HG02759 (cell line): Measurements from ENCODE around the gene ITPR1.

Experiments
- ATAC-seq: cut with Tn5 transposase; IDR thresholded peaks from one replicate; pipeline ENCODE4 v1.9.1; 2021; ENCODE audit warnings: mild to moderate bottlenecking, moderate library complexity; ENCODE audit not compliant: unreplicated experiment

Gene ITPR1

DNA sequence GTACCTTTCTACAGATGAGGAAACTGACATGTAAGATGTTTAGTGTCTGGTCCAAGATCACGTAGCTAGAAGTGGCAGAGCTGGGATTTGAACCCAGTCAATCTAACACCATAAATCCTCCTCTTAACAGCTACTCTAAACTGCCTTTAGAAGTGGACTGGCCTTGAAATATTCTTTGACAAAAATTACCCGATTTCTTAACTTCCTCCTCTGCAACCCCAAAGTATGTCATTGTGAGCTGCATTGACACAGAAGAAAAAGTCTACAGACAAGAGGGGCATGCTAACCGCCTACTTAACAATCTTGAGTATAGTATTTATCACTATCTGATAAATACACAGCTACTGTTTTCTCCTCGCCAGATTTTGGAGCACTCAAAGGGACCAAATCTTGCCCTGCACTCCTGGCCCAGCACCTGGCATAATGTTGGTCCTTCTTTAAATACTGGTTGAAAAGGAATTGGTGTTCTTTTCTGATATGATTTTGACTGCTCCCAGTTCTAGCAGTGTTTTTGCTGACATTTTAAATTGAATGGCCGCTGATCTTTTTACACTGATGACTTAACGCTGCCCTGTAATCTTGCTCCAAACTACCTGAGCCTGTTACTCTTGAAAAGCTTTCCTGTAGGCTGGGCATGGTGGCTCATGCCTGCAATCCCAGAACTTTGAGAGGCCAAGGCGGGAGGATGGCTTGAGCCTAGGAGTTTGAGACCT is 36.9 kb downstream of the ITPR1 start:
- ATAC-seq, result no peak

- no peak for ATAC-seq
Observed at GRCh38 chr3:4531478-4532025, 38.4 kb downstream of the ITPR1 start.

- no peak for ATAC-seq
Observed at GRCh38 chr3:4532535-4533112, 39.5 kb downstream of the ITPR1 start.

DNA sequence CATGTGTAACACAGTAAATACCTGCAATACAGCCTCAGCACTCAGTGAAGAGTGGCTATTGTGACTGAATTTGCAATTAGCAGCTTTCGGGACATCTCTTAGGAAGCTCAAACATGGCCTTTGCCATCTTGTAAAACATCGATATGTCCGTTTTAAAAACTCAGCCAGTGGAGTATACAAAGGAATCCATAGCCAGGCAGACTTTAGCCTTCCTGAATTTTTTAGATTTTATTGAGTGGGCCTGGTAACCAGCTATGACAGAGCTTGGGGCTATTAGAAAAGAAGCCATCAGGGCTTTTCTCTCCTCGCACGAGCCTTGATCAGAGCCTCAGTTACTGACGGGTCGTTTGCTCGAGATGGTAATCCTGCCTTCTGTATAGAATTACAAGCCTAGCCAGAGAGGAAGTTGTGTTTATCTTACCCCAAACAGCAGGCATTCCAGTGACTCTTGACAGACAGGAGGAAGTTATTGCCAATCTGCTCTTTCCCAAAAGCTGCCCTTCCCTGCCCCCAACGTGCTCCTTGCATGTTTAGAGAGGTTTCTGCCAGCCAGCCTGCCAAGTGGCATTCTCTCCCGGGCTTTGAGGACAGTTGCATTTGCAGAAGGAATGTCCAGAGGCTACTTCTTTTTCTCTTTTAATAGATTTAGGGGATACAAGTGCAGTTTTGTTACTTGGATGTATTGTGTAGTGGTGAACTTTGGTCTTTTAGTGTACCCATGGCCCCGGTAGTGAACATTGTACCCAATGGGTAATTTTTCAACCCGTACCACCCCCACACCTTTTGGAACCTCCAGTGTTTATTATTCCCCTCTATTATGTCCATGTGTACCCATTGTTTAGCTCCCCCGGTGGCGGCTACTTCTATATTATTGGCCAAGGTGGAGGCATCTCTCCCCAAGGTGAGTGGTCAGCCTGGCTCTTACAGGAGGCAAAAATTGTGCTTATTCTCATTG is 40.6 kb downstream of the ITPR1 start:
- no peak for ATAC-seq

DNA sequence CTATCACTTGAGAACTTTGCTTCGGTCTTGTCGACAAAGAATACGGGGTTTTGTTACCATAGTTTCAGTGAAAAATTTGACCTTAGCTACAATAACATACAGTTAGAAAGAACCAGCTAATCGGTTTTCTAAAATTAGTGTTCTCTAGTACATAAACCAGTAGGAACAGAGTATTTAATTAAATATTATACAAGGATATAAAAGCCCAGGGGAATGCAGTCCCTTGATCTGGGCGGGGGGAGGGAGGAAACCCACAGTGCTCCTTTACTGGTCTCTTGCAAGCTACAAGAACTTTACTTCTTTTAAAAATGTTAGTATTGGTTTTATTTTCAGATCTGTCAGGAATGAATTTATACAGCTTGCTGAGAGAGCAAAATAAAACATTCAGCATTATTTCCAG is 41.8 kb downstream of the ITPR1 start:
- ATAC-seq, result no peak

DNA sequence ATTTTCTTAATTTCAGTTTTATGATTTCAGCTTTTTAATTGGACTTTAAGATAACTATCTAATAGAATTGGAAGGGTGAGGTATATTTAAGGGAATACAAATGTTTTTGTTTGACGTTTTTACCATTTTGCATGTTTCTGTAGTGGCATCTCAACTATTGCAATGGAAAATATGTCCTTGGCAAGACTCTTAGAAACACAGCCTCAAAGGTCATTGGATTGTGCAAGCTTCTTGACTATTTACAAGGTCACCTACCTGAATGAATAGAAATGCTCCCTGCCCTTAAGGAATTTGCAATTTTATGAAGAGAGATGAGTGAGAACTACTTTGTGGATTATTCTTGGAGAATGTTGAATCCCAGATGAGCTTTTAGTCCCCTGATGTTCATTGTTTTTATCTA is 43.1 kb downstream of the ITPR1 start:
- ATAC-seq, result no peak

- no peak for ATAC-seq
Observed at GRCh38 chr3:4540267-4540666, 47.1 kb downstream of the ITPR1 start.

- ATAC-seq, result no peak
Observed at GRCh38 chr3:4543110-4543509, 50.0 kb downstream of the ITPR1 start.

DNA sequence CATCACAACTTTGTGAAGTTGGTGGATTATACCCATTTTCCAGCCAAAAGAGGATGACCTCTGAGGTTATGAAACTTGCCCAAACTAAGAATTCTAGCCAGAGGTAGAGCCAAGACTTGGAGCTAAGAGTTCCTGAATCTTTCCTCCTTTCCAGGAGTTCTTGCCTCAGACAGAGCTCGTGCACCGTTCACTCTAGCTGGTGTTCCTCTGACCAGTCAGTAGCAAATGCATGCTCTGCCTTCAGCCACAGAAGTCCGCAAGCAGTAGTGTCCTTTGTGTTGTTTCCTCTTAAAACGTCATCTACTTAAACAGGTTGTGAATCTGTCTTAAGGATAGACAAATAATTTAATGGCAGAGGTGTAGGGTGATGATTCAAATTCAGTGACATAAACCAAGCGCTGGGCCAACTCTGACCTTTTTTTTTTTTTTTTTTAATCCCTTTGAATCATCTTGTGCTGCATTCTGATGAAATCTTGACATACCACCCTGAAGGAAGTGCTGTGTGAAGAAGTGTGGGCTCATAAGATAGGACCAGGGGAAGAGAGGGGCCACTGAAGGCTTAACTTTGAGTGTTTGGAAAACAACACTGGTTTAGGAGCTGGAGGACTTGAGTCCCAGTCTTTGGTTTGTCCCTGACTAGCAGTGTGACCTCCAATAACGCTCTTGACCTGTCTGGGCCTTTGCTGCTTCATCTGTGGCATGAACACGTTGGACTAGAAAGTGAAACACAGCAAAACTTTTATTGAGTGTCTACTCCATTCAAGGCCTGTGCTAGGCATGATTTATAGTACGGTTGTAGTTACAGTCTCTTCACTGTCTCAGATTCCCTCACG is 53.4 kb downstream of the ITPR1 start:
- ATAC-seq, result no peak

DNA sequence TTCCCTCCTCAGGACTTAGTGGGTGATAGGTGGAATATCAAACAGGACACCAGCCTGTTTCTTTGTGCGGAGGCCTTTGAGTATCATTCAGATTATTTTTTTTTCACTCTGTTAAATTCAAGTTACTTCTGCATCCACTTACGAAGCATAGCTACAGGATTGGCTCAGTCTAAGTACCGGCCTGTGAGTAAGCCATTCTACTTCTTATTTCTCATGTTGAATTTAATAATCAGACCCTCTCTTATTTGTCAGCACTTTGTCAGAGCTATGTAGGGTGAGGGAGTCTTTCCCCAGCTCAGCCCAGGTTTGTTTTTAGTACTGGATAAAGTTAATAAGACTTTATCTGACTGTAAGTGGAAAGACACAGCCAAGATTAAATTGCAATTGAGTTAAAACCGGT is 54.7 kb downstream of the ITPR1 start:
- ATAC-seq, result no peak

GRCh38 chr3:4548356-4548755 is 55.2 kb downstream of the ITPR1 start:
- ATAC-seq, result no peak

GRCh38 chr3:4548780-4549179 is 55.6 kb downstream of the ITPR1 start:
- no peak for ATAC-seq

- ATAC-seq, result no peak
Observed at GRCh38 chr3:4549896-4550295, 56.7 kb downstream of the ITPR1 start.

DNA sequence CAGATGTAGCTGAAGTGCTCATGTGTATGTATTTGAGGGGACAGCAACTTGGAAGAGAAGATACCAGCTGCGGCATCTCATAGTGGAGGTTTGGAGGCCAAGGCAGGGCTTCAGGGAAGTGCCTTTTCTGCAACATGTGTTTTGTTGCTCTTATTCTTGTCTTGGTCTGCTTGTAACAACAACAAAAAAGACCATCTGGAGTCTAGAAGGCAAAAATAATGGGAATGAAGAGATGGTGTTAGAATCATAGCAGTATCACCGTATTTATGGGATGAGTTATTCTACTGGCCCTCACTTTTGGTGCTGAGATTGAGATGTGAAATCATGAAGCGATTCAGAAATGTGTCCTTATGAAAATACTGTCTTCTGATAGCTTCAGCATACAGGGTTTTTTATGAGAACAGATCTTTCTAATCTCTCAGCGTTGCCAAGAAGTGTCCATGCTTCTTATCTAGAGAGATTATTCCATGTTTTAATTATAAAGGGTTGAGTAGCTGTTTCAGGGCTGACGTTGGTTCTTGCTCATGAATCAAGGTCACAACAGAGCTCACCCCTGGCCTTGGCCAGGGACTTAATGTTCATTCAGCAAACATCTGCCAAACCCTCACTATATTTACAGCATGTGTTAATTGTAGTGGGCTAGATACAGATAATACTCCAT is 58.0 kb downstream of the ITPR1 start:
- ATAC-seq, result no peak

DNA sequence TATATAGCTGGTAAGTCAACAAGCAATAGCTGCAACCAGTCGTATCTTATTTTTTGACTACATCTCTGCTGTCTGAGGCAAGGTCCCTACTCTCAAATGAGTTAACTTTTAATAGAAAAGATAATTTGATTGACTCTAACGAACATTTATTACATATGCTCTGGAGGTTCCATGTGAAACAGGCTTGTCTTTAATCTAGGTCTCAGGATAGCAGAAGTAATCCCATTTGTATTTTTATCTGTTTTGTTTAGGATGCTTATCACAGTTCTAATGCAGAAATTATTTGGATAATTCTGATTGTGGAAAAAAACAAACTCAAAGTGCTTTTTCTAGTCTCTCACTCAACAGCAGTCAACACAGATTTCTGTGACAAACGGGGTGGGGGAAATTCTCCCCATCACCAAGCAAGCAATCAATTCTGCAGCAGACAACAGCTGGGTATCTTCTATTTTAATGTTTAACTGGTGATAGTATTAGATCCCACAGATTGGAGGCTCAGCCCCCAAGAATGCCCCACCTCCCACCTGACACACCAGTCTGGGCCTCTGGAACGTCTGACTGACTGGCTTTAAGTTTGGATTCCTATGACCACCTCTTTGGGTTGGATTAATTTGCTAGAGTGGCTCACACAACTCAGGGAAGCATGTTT is 58.8 kb downstream of the ITPR1 start:
- ATAC-seq, result no peak

DNA sequence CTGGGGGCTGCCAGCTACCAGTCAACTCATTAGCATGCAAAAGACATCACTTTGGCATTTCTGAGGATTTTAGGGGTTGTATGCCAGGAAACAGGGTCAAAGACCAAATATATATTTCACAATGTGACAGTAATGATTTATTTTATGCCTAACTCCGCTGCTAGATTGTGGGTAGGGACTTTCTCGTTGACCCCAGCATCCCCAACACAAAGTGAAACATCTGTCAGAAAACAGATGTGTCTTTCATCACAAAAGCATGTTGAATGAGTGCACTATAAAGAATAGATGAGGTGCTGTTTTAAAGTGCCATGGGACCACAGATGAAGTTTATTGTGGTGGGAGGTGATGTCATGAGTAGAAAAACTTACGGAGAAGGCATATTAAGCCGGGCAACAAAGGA is 59.7 kb downstream of the ITPR1 start:
- ATAC-seq, result no peak

GRCh38 chr3:4561661-4562060 is 68.5 kb downstream of the ITPR1 start:
- no peak for ATAC-seq

GRCh38 chr3:4562595-4562994 is 69.4 kb downstream of the ITPR1 start:
- ATAC-seq, result no peak

DNA sequence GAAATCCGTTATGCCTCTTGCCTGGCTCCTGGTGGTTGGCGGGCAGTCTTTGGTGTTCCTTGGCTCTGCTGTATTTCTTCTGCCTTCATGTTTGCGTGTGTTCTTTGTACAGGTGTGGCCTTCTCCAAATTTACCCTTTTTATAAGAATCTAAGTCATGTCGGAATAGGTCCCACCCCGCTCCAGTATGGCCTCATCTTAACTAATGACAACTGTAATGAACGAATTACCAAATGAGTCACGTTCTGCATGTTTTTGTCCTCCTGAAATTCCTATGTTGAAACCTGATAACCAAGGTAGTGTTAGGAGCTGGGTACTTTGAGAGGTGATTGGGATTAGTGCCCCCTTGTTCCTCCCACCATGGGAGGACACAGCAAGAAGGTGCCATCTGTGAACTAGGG is 71.1 kb downstream of the ITPR1 start:
- no peak for ATAC-seq
